Muscle of leg (tissue), 11 donors: Measurements from ENCODE around the gene UBL7. TPM values are rescaled to one million over a fixed set of nuclear protein-coding genes. Genes with fewer than 3 reads are reported as not detected.

Experiments used
- DNase-seq: peaks from one replicate; pipeline ENCODE4 v3.0.0; 2013
- H3K27ac ChIP-seq: one replicate; pipeline ENCODE4 v1.5.1; 2013; ENCODE audit warnings: mild to moderate bottlenecking, low read length, control low read depth
- H3K27me3 ChIP-seq: one replicate; pipeline ENCODE4 v1.6.1; 2013; ENCODE audit warnings: low read length; ENCODE audit not compliant: control insufficient read depth, insufficient read depth
- H3K36me3 ChIP-seq: one replicate; pipeline ENCODE4 v1.6.1; 2013; ENCODE audit warnings: low read length; ENCODE audit not compliant: control insufficient read depth, insufficient read depth
- H3K4me1 ChIP-seq: one replicate; pipeline ENCODE4 v1.6.1; 2013; ENCODE audit warnings: low read length; ENCODE audit not compliant: control insufficient read depth, insufficient read depth
- H3K4me3 ChIP-seq: one replicate; pipeline ENCODE4 v1.5.1; 2013; ENCODE audit warnings: low read length, control low read depth
- H3K9me3 ChIP-seq: replicated peaks from 2 replicates; pipeline ENCODE4 v1.6.1; 2013; ENCODE audit warnings: low read depth, low read length; ENCODE audit not compliant: control insufficient read depth
- WGBS: methylation state at CpG from one replicate; pipeline ENCODE4 v1.1.5; 2013; ENCODE audit warnings: missing lambda C conversion rate; ENCODE audit not compliant: insufficient coverage; 5-methylcytosine and 5-hydroxymethylcytosine counted together
- polyA plus RNA-seq, 8 donors: library from polyadenylated mRNA; unstranded; fragments of 120-200 nt; gene quantifications; one replicate each; pipeline versions ENCODE4 v1.2.1 to v1.2.3, GENCODE V29; 2013; ENCODE audit warnings: inconsistent platforms in 1 of 8, low replicate concordance in 1 of 8; ENCODE audit not compliant: insufficient read length in 8 of 8, insufficient read depth in 1 of 8
- total RNA-seq: library from RNA; stranded (reverse); fragments of 120-200 nt; gene quantifications from one replicate; pipeline ENCODE4 v1.2.4, GENCODE V29; 2013

Gene UBL7
- total and polyA plus RNA-seq, 9 donors: 30.6 to 38.8 (median 36.3) TPM

DNA sequence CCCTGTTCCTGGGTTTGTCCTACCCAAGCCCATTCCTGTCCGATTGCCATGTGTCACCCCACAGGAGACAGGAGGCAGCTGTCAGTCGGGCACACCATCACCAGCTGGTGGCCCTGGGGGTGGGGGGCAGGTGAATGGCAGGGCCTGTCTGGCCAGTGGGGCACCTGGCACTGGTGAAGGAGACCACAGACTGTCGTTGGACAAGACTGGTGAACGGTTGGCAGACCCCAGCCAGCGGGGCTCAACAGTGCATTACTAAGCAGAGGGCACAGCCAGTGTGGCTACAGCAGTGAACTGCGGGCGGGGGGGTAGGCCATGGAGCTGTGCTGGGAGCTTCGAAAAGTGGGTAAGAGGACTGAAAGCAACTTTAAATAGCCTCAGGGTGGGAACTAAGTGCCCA lies 29.3 kb downstream of the UBL7 start:
- no peaks in the 10 kb centered on the region for H3K9me3 ChIP-seq
- peaks cover 55% of the 10 kb centered on the region for H3K4me1 ChIP-seq
- 78% methylated on average over 7 of the region's 8 CpGs for WGBS
- no peak overlapping the region for H3K27ac ChIP-seq
- DNase-seq: no peak
- H3K36me3 ChIP-seq: no peaks in the 10 kb centered on the region
- no peak overlapping the region for H3K4me3 ChIP-seq
- H3K27me3 ChIP-seq: peaks cover 44% of the 10 kb centered on the region

DNA sequence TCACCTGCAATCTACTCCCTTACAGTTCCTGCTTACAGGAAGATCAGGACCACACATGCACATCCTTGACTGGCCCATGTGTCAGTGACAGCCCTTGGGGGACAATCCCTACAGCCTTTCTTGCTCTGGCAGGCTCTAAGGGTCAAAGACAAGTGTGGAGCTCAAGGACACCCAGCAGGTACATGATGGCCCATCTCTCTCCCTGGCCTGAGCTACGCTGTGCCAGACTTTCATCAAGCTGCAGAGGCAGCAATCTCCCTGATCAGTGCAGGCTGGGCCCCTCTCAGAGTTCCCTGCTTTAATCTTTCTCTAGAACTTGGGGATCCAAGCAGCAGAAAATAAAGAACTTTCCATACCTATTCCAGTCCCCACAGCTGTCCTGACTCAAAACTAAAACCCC lies 29.8 kb downstream of the UBL7 start:
- no peaks in the 10 kb centered on the region for H3K9me3 ChIP-seq
- H3K4me3 ChIP-seq: no peak overlapping the region
- DNase-seq: no peak
- peaks cover 39% of the 10 kb centered on the region for H3K27me3 ChIP-seq
- peaks cover 55% of the 10 kb centered on the region for H3K4me1 ChIP-seq
- H3K27ac ChIP-seq: no peak overlapping the region
- H3K36me3 ChIP-seq: no peaks in the 10 kb centered on the region
- 86% methylated on average over 1 of the region's 1 CpG for WGBS

DNA sequence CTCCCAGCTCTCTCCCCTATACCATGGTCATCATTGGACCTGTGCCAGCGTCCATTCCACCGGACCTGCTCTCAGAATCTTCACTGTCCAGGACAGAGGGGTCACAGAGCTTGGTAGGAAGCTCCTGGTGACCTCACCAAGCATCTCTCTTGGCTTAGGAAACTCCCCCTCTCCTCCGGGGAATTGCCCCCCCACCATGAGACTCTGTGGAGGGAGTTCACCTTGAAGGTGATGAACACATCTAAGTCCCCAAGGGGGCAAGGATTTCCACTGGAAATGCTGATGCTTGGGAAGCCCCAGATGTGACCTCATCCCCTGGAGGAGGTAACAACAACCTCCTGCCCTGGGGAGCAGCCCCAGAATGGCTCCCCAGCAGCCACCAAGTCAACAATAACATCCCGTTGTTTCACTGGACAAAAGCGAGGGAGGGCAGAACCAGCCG lies 30.4 kb downstream of the UBL7 start:
- no peak for DNase-seq
- H3K27me3 ChIP-seq: peaks cover 38% of the 10 kb centered on the region

DNA sequence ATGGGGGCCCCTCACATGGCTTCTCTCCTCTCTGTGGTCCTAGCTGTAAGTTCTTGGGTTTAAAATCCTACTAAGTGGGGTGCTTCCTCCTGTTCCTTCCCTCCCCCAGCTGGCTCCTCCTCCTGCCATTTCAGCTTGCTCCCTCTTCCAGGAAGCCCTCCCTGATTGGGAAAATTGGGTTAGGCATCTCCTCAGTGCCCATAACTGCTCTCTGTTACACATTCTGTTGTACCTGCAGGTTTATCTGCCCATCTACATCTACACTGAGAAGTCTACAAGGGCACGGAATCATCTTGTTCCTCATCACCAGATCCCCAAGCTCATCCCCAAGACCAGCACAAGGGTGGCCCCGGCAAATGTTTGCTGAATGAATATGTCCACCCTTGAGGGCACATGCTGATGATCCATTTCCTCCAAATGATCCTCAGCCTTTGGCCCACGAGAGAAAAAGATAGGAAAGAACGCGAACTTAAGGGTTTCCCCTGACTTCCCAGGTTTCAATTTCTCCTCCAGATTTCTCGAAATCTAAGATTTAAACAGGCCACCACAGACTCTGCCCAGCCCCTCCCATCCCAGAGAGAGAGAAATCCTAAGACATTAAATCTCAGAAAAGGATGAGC lies 31.1 kb downstream of the UBL7 start:
- no peak for DNase-seq
- Histone ChIP-seq H3K36me3 (no peaks in the 10 kb centered on the region), H3K4me3 (no peak overlapping the region), H3K4me1 (peaks cover 52% of the 10 kb centered on the region), H3K27ac (no peak overlapping the region), H3K9me3 (no peaks in the 10 kb centered on the region), H3K27me3 (peaks cover 35% of the 10 kb centered on the region)
- WGBS: no CpG with 5 or more reads among the region's 6 CpGs

More for the DNA sequence above, 30.4 kb downstream of the UBL7 start:
- Histone ChIP-seq H3K4me3 (no peak overlapping the region), H3K36me3 (no peaks in the 10 kb centered on the region), H3K4me1 (peaks cover 55% of the 10 kb centered on the region), H3K27ac (no peak overlapping the region), H3K9me3 (no peaks in the 10 kb centered on the region)
- 60% methylated on average over 1 of the region's 6 CpGs for WGBS

DNA sequence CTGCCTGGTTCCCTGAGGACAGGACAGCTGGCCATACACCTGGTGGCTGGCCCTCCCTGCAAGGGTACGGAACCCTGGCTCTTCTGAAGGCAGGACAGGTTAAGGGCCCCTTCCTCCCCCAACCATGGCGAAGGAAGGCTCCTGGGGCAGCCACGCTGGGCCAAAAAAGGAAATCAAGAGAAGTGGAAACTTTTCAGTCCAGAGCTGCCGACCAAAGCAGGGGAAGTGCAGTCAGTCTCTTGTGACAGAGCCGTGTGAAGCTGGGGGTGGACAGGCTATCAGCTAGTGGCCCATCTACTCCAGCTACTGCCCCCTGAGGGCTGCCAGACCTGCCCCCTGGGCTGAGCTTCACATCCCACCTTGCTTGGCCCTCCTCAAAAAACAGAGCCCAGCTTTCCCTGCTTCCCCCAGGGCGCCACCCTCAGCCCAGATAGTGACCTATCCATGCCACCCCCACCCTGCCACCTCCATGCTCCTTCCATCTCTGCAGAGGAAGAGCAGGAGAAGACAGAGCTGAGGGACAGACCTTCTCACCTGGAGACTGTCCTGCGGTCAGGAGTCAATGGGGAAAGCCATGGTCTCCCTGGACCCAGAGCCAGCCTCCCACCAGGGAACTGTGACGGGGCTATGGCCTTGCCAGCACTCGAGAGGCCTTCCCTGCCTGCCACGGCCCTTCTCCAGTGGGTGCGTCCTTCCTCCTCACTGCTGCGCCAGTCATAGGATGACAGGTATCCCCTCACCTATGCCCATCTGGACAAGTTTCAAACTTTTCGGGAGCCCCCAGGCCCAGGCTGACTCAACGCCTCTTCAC lies 31.8 kb downstream of the UBL7 start:
- no peaks in the 10 kb centered on the region for H3K36me3 ChIP-seq
- H3K4me1 ChIP-seq: peaks cover 45% of the 10 kb centered on the region
- peak; percentile 53 for DNase-seq
- H3K4me3 ChIP-seq: no peak overlapping the region
- H3K9me3 ChIP-seq: no peaks in the 10 kb centered on the region
- H3K27me3 ChIP-seq: peaks cover 35% of the 10 kb centered on the region
- peak overlapping the region; percentile 42 for H3K27ac ChIP-seq
- WGBS: 62% methylated on average over 11 of the region's 14 CpGs

DNA sequence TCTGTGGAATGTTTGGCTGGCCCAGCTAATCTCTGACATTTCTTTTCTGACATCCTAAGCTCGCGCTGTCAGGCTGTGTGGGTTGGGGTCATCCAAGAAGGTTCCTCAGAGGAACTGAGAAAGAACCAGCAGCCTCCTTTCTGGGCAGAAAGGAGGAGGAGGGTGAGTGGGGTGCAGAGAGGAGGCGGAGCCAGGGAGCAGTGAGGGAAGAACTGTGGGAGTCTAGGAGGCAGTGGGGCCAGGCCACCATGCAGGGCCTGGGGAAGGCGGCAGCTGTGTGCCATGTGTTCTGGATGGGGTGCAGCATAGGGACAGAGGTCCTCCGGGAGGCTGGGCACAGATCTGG lies 32.5 kb downstream of the UBL7 start:
- Histone ChIP-seq H3K4me1 (peaks cover 48% of the 10 kb centered on the region), H3K27me3 (peaks cover 34% of the 10 kb centered on the region), H3K9me3 (no peaks in the 10 kb centered on the region), H3K36me3 (no peaks in the 10 kb centered on the region), H3K4me3 (no peak overlapping the region), H3K27ac (no peak overlapping the region)
- peak; percentile 40 for DNase-seq
- 72% methylated on average over 4 of the region's 5 CpGs for WGBS

DNA sequence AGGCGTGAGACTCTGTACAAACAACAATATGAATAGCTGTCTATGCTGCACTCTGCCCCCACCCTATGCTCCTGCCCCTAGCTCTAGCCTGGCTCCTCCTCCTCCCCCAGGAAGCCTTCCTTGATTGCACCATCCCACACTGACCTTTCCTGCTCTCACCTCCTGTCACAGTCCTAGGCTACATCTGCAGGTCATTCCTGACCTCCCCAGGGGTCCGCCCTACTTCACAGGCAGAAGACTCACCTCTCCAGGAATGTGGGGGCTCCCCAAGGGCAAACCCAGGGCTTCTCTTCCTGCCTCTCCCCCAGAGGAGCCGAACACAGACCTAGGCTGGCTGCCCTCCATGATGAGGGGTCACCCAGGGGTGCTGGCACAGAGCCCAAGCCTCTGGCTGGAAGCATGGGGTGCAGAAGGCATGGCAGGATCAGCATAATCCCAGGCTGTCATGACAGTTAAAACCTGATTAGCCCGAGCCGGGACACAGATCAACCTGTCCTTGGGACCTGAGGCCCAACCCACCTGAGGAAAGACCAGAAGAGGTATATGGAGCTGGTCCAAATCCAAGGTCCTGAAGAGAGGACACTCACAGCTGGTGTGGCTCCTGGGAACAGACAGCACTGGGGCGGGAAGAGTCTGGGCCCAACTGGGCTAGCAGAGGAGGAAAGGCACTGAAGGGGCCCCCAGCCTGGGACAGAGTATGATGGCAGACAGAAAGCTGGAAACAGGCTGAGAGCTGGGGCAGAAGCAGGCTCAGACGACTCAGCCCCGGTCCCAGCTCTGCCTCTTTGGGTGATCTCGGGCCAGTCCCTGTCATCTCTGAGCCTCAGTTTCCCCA lies 33.1 kb downstream of the UBL7 start:
- peaks cover 29% of the 10 kb centered on the region for H3K27me3 ChIP-seq
- H3K27ac ChIP-seq: no peak overlapping the region
- H3K4me3 ChIP-seq: no peak overlapping the region
- no peak for DNase-seq
- H3K4me1 ChIP-seq: peaks cover 44% of the 10 kb centered on the region
- H3K36me3 ChIP-seq: no peaks in the 10 kb centered on the region
- WGBS: 74% methylated on average over 8 of the region's 9 CpGs
- no peaks in the 10 kb centered on the region for H3K9me3 ChIP-seq

DNA sequence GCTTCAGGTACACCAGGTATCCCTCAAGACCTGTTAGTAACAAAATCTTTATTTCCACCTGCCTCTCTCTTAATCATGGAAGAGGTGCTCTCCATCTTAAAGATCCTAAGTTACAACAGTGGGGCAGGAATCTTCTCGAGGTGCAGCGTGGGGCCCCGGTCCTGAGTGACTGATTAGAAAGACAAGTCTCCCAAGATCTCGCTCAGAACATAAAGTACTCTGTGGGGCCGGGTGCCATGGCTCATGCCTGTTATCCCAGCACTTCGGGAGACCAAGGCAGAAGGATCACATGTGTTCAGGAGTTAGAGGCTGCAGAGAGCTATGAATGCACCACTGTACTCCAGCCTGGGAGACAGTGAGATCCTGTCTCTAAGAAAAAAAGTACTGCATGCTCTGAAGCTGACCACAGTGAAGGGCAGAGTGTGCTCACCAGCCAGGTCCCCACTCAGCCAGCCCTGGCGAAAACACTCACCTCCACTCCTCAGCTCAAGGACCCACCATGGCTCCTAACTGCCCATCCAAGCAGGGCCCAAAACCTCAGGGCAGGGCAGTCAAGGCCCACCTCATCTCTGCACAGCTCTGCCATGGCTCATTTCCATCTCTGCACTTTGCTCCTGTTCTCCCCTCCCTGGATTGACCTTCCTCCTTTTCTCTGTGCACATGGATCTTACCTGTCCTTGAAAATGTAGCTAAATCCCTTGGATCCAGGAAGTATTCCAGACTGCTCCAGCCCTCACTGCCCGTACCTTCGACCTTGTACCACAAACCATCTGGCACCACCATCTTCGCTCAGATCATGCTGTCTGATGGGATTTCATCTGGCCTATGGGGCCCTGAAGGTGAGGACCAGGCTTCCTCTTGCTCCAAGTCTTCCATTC lies 34.3 kb downstream of the UBL7 start:
- H3K36me3 ChIP-seq: no peaks in the 10 kb centered on the region
- no peak overlapping the region for H3K4me3 ChIP-seq
- no peak for DNase-seq
- WGBS: 83% methylated on average over 10 of the region's 10 CpGs
- peaks cover 17% of the 10 kb centered on the region for H3K27me3 ChIP-seq
- H3K4me1 ChIP-seq: peaks cover 39% of the 10 kb centered on the region
- H3K27ac ChIP-seq: no peak overlapping the region
- no peaks in the 10 kb centered on the region for H3K9me3 ChIP-seq

DNA sequence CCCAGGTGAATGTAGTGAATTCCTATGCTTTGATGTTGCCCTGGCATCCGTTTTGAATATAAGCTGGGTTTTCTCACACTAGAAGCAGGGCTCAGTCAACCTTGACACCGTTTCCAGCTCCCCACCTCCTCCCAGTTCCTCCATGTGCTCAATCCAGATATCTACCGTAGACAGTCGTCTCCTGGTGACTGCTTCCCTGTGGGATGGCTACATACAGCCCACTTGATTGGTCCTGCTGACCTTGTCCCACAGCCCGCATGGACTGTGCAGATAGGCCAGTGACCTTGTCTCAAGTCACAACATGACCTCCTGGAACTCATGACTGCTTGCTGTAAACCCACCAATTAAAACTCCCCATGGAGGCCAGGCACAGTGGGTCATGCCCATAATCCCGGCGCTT lies 35.3 kb downstream of the UBL7 start:
- no peaks in the 10 kb centered on the region for H3K36me3 ChIP-seq
- no peak for DNase-seq
- H3K4me3 ChIP-seq: no peak overlapping the region
- peaks cover 36% of the 10 kb centered on the region for H3K4me1 ChIP-seq
- 68% methylated on average over 4 of the region's 7 CpGs for WGBS
- H3K27me3 ChIP-seq: peaks cover 11% of the 10 kb centered on the region
- no peak overlapping the region for H3K27ac ChIP-seq
- no peaks in the 10 kb centered on the region for H3K9me3 ChIP-seq
